ENCODE results near the gene CHD5.

CHD5 gene

DNA sequence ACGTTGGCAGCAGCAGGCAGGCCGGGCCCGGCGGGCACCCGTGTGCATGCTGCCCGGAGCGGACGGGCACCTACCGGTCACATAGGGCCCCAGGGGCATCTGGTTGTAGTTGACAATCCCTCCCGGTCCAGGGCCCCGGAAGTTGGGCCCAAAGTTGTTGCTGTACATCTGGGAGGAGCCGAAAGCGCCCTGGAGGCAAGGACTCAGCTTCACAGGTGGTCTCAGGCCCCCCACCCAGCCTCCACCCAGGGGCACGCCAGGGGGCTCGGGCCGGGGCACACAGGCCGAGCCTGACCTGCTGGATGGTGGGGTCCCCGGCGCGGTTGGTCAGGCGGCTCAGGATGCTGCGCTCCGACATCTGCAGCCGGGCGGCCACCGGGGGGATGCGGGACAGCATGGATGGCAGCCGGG, 73.8 kb downstream of the CHD5 start:
- H3K27ac ChIP-seq, result no peak overlapping the region
- TF ChIP-seq, protein P1, sequence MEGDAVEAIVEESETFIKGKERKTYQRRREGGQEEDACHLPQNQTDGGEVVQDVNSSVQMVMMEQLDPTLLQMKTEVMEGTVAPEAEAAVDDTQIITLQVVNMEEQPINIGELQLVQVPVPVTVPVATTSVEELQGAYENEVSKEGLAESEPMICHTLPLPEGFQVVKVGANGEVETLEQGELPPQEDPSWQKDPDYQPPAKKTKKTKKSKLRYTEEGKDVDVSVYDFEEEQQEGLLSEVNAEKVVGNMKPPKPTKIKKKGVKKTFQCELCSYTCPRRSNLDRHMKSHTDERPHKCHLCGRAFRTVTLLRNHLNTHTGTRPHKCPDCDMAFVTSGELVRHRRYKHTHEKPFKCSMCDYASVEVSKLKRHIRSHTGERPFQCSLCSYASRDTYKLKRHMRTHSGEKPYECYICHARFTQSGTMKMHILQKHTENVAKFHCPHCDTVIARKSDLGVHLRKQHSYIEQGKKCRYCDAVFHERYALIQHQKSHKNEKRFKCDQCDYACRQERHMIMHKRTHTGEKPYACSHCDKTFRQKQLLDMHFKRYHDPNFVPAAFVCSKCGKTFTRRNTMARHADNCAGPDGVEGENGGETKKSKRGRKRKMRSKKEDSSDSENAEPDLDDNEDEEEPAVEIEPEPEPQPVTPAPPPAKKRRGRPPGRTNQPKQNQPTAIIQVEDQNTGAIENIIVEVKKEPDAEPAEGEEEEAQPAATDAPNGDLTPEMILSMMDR (IDR thresholded peaks at IDR 0.05), result no peak
- no peak for TF ChIP-seq ZFX (IDR thresholded peaks at IDR 0.05; ENCODE audit: borderline replicate concordance)

DNA sequence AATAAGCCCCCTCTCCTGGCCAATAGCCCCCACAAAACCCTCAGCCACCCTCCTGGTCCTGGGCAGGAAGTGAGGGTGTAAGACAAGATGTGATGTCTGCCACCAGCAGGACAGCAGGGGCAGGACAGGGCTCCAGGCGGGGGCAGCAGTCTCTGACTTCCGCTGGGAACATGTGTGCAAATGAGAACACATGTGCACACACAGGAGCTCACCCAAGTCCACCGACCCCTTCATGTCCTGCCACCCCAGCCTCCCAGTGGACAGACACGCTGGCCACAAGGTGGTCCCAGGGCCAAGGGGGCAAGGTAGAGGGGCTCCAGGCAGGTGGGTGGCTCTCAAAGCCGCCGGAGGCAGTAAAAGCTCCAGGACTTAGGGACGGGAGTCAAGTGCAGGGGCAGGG, 74.4 kb downstream of the CHD5 start:
- H3K27ac ChIP-seq, result no peak overlapping the region
- no peak for TF ChIP-seq ZFX (IDR thresholded peaks at IDR 0.05; ENCODE audit: borderline replicate concordance)
- TF ChIP-seq, protein P1 (IDR thresholded peaks at IDR 0.05), result no peak

DNA sequence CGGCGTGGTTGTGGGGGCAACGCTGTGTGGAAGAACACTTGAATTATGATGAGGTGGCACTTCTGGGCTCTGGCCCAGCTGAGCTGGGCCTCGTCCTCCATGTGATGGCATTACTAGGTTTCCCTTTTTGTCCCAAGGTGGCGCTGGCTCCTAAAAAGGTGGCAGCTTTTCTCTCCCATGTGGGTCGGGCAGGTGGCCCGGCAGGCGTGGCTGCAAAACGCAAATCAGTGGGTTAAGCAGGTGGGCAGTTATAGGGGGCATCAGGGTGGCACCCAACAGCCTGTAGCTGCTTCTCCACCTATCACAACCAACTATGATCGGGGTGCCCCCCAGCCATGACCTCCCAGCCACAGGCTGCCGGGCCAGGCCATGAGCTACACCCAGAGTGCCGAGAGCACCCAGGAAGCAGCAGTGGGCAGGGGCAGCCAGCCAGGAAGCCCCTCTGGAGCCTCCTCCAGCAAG, 74.9 kb downstream of the CHD5 start:
- TF ChIP-seq, protein P1 (IDR thresholded peaks at IDR 0.05), result peak; percentile 79
- TF ChIP-seq ZFX (IDR thresholded peaks at IDR 0.05; ENCODE audit: borderline replicate concordance), result no peak
- no peak overlapping the region for H3K27ac ChIP-seq

DNA sequence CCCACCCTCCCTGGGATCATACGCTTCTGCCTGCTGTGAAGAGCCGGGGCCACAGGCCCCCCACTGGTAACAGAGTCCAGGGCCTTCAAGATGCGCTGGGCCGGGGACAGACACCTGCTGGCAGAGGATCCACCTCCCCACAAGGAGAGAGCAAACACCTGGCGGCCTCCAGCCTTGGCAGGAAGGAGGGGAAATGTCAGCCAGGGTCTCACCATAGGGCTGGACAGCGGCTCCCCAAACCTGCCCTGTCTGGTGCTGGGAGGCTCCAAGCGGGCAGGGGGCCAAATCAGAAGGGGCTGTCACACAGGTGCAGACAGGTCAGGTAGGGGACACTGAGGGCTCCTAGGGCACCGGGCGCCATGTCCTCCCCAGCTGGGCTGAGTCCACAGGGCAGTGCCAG, 75.5 kb downstream of the CHD5 start:
- H3K27ac ChIP-seq, result no peak overlapping the region
- TF ChIP-seq, protein P1 (IDR thresholded peaks at IDR 0.05), result no peak
- no peak for TF ChIP-seq ZFX (IDR thresholded peaks at IDR 0.05; ENCODE audit: borderline replicate concordance)

DNA sequence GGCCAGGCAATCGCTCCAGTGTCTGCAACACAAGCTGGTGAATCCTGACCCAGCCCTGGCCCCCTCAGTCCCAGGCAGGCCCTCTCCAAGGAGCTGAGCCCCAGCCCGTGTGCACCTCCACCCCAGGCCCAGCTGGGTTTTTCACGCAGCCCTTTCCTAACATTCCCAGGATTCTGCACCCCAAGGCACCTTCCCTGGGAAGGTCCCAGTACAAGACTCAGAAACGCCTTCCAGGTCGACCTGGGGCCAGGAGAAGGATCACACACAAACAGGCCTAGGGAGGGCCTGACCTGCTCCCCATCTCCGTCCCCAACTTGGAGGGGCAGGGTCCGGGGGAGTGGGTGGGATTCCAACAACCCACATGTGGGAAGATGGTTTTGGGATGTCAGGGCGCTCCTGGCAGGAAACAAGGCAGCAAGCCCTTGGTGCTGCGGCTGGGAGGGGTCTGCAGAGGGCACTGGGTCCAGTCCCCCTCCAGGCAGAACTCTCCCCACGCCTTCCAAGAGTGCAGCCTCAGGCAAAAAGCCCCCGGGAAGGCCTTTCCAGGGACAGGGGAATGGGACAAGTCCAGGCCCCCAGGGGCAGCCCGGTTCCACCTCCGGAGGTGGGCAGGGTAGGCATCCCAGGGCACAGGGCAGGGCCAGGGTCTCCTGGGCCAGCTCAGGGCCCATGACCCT, 76.1 kb downstream of the CHD5 start:
- no peak overlapping the region for H3K27ac ChIP-seq
- TF ChIP-seq, protein P1 (IDR thresholded peaks at IDR 0.05), result no peak
- no peak for TF ChIP-seq ZFX (IDR thresholded peaks at IDR 0.05; ENCODE audit: borderline replicate concordance)

DNA sequence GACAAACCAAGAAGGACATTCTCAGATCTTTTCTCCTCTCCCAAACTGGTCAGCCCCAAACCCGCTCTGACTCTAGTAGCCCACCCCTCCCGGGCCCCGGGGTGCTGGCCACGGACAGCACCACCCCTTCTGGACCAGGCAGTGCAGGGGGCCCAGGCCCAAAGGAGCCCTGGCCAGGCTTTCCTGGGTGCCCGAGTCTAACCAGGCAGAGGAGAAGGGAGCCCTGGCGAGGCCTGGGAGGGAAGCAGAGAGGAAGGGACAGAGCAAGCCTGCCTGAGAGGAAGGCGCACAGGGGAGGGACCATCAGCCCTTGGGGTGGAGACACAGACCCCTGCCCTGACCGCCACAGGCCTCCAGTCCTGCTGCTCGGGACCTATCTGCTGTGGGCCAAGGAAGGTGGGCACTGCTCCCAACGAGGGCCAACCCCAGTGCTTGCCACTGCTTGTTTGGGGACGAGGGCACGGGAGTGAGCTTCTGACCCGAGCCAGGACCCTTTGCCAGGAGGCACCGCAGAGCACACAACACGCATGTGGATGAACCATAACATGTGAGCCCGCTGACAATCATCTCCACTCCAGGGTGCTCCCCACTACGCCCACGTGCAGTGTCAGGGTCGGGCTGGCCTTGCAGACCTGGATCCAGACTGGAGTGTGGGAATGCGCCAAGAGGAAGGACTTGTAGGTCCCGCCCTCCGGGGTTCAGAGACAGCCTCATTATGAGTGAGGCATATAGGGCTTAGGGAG, 76.8 kb downstream of the CHD5 start:
- H3K27ac ChIP-seq, result no peak overlapping the region
- no peak for TF ChIP-seq ZFX (IDR thresholded peaks at IDR 0.05; ENCODE audit: borderline replicate concordance)
- TF ChIP-seq, protein P1 (IDR thresholded peaks at IDR 0.05), result no peak

DNA sequence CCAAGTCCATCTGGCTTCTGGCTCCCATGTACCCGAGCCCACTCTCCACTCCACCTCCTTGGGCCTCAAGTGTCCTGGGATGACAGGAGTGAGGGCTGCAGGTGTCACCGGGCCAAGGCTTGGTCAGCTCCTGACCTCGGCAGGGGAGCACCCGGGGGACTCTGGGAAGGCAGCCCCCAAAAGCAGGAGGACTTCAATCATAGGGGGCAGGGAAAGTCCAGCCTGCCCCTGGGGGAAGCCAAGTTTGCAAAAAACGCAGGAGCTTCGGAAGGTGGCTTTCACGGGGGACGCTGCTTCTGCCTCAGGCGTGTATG, 77.6 kb downstream of the CHD5 start:
- no peak overlapping the region for H3K27ac ChIP-seq
- TF ChIP-seq ZFX (IDR thresholded peaks at IDR 0.05; ENCODE audit: borderline replicate concordance), result no peak
- TF ChIP-seq, protein P1 (IDR thresholded peaks at IDR 0.05), result no peak
